HG03521 (cell line): Measurements from ENCODE around the gene FHAD1.

ENCODE experiments used
- ATAC-seq: cut with Tn5 transposase; IDR thresholded peaks from one replicate; pipeline ENCODE4 v1.9.1; 2021; ENCODE audit warnings: mild to moderate bottlenecking, moderate library complexity; ENCODE audit not compliant: unreplicated experiment

The FHAD1 gene

GRCh38 chr1:15218287-15219279 is 28.4 kb upstream of the FHAD1 start:
- ATAC-seq = no peak

GRCh38 chr1:15219280-15220023 is 27.6 kb upstream of the FHAD1 start:
- ATAC-seq = no peak

- ATAC-seq = no peak
Observed at GRCh38 chr1:15220024-15220392, 27.0 kb upstream of the FHAD1 start.

GRCh38 chr1:15220825-15221431 is 26.1 kb upstream of the FHAD1 start:
- ATAC-seq = no peak

- no peak for ATAC-seq
Observed at GRCh38 chr1:15222653-15223303, 24.2 kb upstream of the FHAD1 start.

- ATAC-seq = no peak
Observed at GRCh38 chr1:15224259-15224869, 22.7 kb upstream of the FHAD1 start.

GRCh38 chr1:15224974-15225373 is 22.0 kb upstream of the FHAD1 start:
- no peak for ATAC-seq

GRCh38 chr1:15225461-15225860 is 21.6 kb upstream of the FHAD1 start:
- no peak for ATAC-seq

GRCh38 chr1:15226388-15227255 is 20.4 kb upstream of the FHAD1 start:
- no peak for ATAC-seq

- no peak for ATAC-seq
Observed at GRCh38 chr1:15229707-15230131, 17.3 kb upstream of the FHAD1 start.

GRCh38 chr1:15231714-15232201 is 15.3 kb upstream of the FHAD1 start:
- peak; percentile 87 for ATAC-seq

- no peak for ATAC-seq
Observed at GRCh38 chr1:15233689-15234088, 13.3 kb upstream of the FHAD1 start.

GRCh38 chr1:15236321-15236721 is 10.7 kb upstream of the FHAD1 start:
- no peak for ATAC-seq

GRCh38 chr1:15236746-15237145 is 10.3 kb upstream of the FHAD1 start:
- ATAC-seq = no peak

- ATAC-seq = no peak
Observed at GRCh38 chr1:15238789-15239188, 8.2 kb upstream of the FHAD1 start.

GRCh38 chr1:15242766-15243165 is 4.3 kb upstream of the FHAD1 start:
- ATAC-seq = no peak

GRCh38 chr1:15243275-15244043 is 3.6 kb upstream of the FHAD1 start:
- no peak for ATAC-seq

GRCh38 chr1:15244813-15245212 is 2.2 kb upstream of the FHAD1 start:
- ATAC-seq = no peak
